K562 (cell line): ENCODE data around the gene CLCN6. TPM values are rescaled to one million over a fixed set of nuclear protein-coding genes. Genes with fewer than 3 reads are reported as not detected.

Experiments
- CC2D1A ChIP-seq: fragments of 450-650 bp; IDR thresholded peaks from 2 replicates; pipeline ENCODE4 v1.6.1; 2017; ENCODE audit warnings: mild to moderate bottlenecking
- CREB3L1 ChIP-seq: fragments of 450-650 bp; IDR thresholded peaks from 2 replicates; pipeline ENCODE4 v1.6.1; 2014; ENCODE audit warnings: low read depth, mild to moderate bottlenecking, moderate library complexity, borderline replicate concordance
- E2F8 ChIP-seq: fragments of 450-650 bp; IDR thresholded peaks from 2 replicates; pipeline ENCODE4 v1.7.1; 2018; ENCODE audit warnings: mild to moderate bottlenecking, low read depth; ENCODE audit not compliant: partially characterized antibody
- ELF4 ChIP-seq: fragments of 450-650 bp; formaldehyde crosslinking; IDR thresholded peaks from 2 replicates; pipeline ENCODE4 v1.4.0; 2022; ENCODE audit warnings: missing genetic modification characterization
- ETV1 ChIP-seq: fragments of 450-650 bp; conservative IDR thresholded peaks from 2 replicates; pipeline ENCODE4 v1.6.1; 2016; ENCODE audit warnings: missing genetic modification characterization, control low read depth, low read depth, missing compliant biosample characterization
- GABPB2 ChIP-seq: fragments of 250-450 bp; sonication (Bioruptor Pico); conservative IDR thresholded peaks from 2 replicates; pipeline ENCODE4 v1.5.1; 2021; ENCODE audit warnings: mild to moderate bottlenecking
- GATA2 ChIP-seq: sonication (generic); formaldehyde crosslinking; IDR thresholded peaks from 2 replicates; pipeline ENCODE4 v1.4.0; 2020; ENCODE audit warnings: mild to moderate bottlenecking, missing genetic modification reagents
- HMG20B ChIP-seq: fragments of 250-450 bp; sonication (Bioruptor Pico); IDR thresholded peaks from 2 replicates; pipeline ENCODE4 v1.5.0; 2021; ENCODE audit warnings: mild to moderate bottlenecking
- IRF1 ChIP-seq: sonication (generic); formaldehyde crosslinking; IDR thresholded peaks from 2 replicates; pipeline ENCODE4 v1.8.0; 2022; ENCODE audit warnings: missing genetic modification reagents, mild to moderate bottlenecking, borderline replicate concordance
- NR2C1 ChIP-seq, 2 experiments: fragments of 450-650 bp; IDR thresholded peaks; 2 replicates each; pipeline ENCODE4 v1.6.1; 2017; ENCODE audit warnings: mild to moderate bottlenecking in 2 of 2, antibody characterized with exemption in 1 of 2, inconsistent platforms in 1 of 2, missing compliant biosample characterization in 1 of 2, missing genetic modification characterization in 1 of 2
- PYGO2 ChIP-seq: fragments of 450-650 bp; IDR thresholded peaks from 2 replicates; pipeline ENCODE4 v1.6.1; 2016; ENCODE audit warnings: mild to moderate bottlenecking, missing genetic modification characterization, moderate library complexity, missing compliant biosample characterization
- RFX5 ChIP-seq: IDR thresholded peaks from 2 replicates; pipeline ENCODE4 v1.6.1; 2011; ENCODE audit warnings: low read depth, mild to moderate bottlenecking, improper control_type of control experiment, low read length
- ZNF347 ChIP-seq: fragments of 450-650 bp; formaldehyde crosslinking; IDR thresholded peaks from 2 replicates; pipeline ENCODE4 v1.4.0; 2020; ENCODE audit warnings: low read depth, mild to moderate bottlenecking, moderate library complexity
- ZNF445 ChIP-seq: fragments of 250-450 bp; sonication (Bioruptor Pico); IDR thresholded peaks from 2 replicates; pipeline ENCODE4 v1.4.0; 2020; ENCODE audit warnings: low read depth, mild to moderate bottlenecking, moderate library complexity
- polyA plus RNA-seq, 8 experiments: library from polyadenylated mRNA; depleted of rRNA in 4 of 8; stranded (reverse) in 5 of 8; unstranded in 3 of 8; fragments of >200 nt; fragmentation: Nextera tagmentation in 2 of 8; fragmentation: Illumina TruSeq in 1 of 8; extraction: Ambion mirVana in 2 of 8; extraction: Trizol in 1 of 8; gene quantifications; 2 replicates each; pipeline versions ENCODE4 v1.2.1 to v1.2.3, GENCODE V29; 2011 to 2014; ENCODE audit warnings: inconsistent platforms in 1 of 8, missing spikeins in 1 of 8
- total RNA-seq, 7 experiments: library from RNA; depleted of rRNA in 6 of 7; stranded (reverse); fragments of >200 nt in 6 of 7; fragmentation: Illumina TruSeq in 2 of 7; extraction: Trizol in 2 of 7; gene quantifications; 2 replicates each; pipeline versions ENCODE4 v1.2.1 to v1.2.3, GENCODE V29; 2011 to 2021; ENCODE audit warnings: low replicate concordance in 1 of 7
- TF ChIP-seq, protein P1 (sequence below): sonication (generic); formaldehyde crosslinking; IDR thresholded peaks from 2 replicates; pipeline ENCODE4 v1.9.0; 2022; ENCODE audit warnings: mild to moderate bottlenecking, missing genetic modification reagents
- TF ChIP-seq, protein P2 (sequence below): fragments of 450-650 bp; IDR thresholded peaks from 2 replicates; pipeline ENCODE4 v1.6.1; 2018; ENCODE audit not compliant: partially characterized antibody
- TF ChIP-seq, protein P3 (sequence below): fragments of 450-650 bp; IDR thresholded peaks from 2 replicates; pipeline ENCODE4 v1.6.1; 2017; ENCODE audit warnings: mild to moderate bottlenecking, moderate library complexity

CLCN6 gene
- total and polyA plus RNA-seq, 9 of the 15 experiments (the other 6 are each of a cell fraction or from before 2014, with no cell fraction given), result 2.0 to 21.8 (median 13.6) TPM

GRCh38 chr1:11806307-11806936, 431 bp downstream of the CLCN6 start (continued):
- TF ChIP-seq IRF1 (no peak), CC2D1A (0 out of 2 replicates have a peak, but pooled peaks have one; percentile 41), NR2C1 (IDR thresholded peaks at IDR 0.05) (no peak), NR2C1 (tag; IDR thresholded peaks at IDR 0.05) (no peak), E2F8 (no peak), ETV1 (no peak), CREB3L1 (no peak), ELF4 (no peak), GATA2 (CRISPR knock-in tag) (no peak), HMG20B (CRISPR knock-in tag) (no peak), RFX5 (no peak), PYGO2 (no peak), GABPB2 (CRISPR knock-in tag) (no peak), ZNF347 (CRISPR knock-in tag) (no peak), ZNF445 (no peak)
- TF ChIP-seq, protein P1, sequence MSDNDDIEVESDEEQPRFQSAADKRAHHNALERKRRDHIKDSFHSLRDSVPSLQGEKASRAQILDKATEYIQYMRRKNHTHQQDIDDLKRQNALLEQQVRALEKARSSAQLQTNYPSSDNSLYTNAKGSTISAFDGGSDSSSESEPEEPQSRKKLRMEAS (CRISPR knock-in tag), result no peak; the same call in 1 of the 2 replicates
- TF ChIP-seq, protein P2, sequence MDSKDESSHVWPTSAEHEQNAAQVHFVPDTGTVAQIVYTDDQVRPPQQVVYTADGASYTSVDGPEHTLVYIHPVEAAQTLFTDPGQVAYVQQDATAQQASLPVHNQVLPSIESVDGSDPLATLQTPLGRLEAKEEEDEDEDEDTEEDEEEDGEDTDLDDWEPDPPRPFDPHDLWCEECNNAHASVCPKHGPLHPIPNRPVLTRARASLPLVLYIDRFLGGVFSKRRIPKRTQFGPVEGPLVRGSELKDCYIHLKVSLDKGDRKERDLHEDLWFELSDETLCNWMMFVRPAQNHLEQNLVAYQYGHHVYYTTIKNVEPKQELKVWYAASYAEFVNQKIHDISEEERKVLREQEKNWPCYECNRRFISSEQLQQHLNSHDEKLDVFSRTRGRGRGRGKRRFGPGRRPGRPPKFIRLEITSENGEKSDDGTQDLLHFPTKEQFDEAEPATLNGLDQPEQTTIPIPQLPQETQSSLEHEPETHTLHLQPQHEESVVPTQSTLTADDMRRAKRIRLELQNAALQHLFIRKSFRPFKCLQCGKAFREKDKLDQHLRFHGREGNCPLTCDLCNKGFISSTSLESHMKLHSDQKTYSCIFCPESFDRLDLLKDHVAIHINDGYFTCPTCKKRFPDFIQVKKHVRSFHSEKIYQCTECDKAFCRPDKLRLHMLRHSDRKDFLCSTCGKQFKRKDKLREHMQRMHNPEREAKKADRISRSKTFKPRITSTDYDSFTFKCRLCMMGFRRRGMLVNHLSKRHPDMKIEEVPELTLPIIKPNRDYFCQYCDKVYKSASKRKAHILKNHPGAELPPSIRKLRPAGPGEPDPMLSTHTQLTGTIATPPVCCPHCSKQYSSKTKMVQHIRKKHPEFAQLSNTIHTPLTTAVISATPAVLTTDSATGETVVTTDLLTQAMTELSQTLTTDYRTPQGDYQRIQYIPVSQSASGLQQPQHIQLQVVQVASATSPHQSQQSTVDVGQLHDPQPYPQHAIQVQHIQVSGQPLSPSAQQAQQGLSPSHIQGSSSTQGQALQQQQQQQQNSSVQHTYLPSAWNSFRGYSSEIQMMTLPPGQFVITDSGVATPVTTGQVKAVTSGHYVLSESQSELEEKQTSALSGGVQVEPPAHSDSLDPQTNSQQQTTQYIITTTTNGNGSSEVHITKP, result no peak
- TF ChIP-seq, protein P3, sequence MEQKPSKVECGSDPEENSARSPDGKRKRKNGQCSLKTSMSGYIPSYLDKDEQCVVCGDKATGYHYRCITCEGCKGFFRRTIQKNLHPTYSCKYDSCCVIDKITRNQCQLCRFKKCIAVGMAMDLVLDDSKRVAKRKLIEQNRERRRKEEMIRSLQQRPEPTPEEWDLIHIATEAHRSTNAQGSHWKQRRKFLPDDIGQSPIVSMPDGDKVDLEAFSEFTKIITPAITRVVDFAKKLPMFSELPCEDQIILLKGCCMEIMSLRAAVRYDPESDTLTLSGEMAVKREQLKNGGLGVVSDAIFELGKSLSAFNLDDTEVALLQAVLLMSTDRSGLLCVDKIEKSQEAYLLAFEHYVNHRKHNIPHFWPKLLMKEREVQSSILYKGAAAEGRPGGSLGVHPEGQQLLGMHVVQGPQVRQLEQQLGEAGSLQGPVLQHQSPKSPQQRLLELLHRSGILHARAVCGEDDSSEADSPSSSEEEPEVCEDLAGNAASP, result no peak
